HG02981 (cell line): ENCODE measurements around the gene TOP1.
"Not testable (repeated sequence)": the region's sequence is repeated elsewhere in the genome, so short reads cannot be mapped to it uniquely, and the experiment has no call there.

Experiments
- ATAC-seq: cut with Tn5 transposase; IDR thresholded peaks from one replicate; pipeline ENCODE4 v1.9.1; 2021; ENCODE audit warnings: mild to moderate bottlenecking, moderate library complexity; ENCODE audit not compliant: unreplicated experiment

TOP1 gene

GRCh38 chr20:41123631-41124030, 95.0 kb downstream of the TOP1 start:
- ATAC-seq = no peak

DNA sequence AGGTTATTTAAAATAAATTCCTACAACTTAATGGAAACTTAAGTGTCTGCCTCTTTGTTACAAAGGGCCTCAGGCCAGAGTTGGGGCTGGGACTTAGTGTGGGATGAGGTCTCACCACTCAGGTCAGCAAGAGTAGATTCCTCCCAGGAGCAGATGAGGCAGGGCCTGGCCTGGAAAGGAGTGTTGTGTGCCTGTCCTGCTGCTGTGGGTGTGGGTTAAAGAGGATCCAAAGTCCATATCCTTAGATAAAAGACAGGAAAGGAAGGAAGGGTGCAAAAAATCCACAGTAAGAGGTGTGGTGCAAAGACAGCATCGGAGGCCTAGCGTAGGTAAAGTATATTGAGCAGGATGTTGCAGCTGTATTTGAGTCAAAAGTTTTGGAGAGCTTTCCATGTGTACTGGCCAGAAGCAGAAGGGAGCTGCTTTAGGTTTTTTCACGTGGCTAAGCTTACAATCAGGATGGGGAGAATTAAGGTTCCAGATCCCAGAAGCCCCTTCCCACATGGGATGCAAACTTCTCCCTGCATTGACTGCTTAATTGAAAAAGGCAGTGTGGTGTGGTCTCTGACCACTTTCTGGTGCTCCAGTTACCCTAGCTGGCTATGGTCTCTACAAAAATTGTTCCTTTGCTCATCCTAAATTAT, 96.0 kb downstream of the TOP1 start:
- ATAC-seq = no peak

DNA sequence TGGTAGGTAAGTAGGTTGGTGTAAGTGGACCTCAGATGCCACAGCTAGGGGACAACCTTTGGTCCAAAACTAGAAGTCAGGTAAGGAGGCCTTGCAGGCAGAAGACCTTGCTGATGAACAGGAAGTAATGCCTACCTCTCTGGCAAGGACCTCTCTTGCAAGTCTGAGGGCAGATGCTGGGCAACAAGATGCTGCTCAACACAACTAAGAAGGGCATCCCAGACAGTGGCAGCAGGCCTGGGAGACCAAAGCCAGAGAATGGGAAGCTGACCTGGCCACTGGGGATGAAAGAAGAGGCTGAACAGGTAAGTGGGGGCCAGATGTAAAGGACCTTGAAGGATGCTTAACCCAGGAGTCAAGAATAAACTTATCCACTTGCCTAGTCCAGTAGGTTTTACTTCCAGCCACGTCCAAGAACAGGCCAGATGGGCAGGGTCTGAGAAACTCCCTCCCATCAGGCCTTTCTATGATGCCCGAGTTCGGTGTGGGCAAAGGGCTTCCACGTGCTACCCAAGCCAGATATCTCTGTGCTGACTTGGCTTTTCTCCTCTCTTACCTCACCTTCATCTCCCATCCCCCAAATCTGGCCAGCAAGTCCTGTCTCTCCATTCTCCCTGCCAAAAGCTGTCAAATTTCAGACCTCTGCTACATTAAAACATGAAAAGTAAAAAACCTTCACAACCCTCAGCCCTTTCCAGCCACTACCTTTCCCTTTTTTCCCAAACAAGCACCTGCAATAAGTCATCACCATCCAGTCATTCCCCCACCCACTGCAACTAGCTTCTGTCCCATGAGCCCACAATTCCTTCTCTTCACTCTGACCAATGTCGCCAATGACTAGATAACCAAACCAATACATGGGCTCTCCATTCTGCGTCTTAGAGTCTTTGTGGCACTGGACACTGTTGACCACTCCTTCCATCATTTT, 97.2 kb downstream of the TOP1 start:
- no peak for ATAC-seq

DNA sequence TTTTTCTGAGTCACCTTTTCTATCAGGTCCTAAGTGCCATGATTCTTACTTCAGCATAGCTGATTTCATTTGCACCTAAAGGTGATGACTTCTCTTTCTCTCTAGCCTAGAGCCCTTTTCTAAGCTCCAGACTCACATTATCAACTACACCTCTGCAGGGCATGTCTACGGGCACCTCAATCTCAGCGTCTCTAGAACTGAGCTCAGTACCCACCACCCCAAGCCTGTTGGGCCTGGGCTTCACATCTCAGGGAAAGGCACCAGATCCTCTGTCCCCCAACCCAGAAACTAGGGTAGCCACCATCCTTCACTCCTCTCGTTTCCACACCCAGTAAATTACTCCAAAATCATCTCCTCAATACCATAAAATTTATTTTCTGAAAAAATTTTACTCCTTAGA, 98.1 kb downstream of the TOP1 start:
- ATAC-seq = no peak

DNA sequence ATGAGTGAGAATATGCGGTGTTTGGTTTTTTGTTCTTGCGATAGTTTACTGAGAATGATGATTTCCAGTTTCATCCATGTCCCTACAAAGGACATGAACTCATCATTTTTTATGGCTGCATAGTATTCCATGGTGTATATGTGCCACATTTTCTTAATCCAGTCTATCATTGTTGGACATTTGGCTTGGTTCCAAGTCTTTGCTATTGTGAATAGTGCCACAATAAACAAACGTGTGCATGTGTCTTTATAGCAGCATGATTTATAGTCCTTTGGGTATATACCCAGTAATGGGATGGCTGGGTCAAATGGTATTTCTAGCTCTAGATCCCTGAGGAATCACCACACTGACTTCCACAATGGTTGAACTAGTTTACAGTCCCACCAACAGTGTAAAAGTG, 99.7 kb downstream of the TOP1 start:
- ATAC-seq = not testable (repeated sequence)

GRCh38 chr20:41131594-41132387, 103.2 kb downstream of the TOP1 start:
- no peak for ATAC-seq

- not testable (repeated sequence) for ATAC-seq
Observed at GRCh38 chr20:41132388-41132775, 103.8 kb downstream of the TOP1 start.

DNA sequence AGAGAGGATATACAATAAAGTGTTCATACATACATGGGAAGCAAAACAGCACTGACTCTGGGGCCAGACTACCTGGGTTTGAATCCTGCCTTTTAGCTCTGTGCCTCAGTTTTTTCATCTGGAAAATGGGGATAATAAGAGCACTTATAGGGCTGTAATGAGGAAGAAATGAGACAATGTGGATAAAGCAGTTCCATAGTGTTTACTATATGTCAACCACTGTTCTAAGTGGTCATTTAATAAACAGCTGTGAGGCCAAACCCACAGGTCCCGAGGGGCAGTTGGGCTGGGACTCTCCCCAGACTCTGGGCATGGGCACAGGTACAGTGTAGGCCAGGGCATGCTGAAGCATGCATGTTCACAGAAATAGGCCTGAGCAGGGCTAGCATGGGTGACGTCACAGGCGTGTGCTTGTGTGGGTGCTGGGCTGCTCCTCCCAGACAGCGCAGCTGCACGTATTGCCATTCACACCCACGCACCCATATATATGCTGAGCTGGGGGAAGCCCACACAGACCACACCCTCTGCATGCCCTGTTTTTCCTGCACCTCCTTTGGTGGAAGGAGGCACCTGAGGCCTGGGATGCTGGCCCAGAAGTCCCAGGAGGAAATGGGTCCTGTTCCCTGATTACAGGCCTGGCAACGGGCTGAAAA, 105.2 kb downstream of the TOP1 start:
- peak; percentile 22 for ATAC-seq

- ATAC-seq = no peak
Observed at GRCh38 chr20:41134362-41135186, 106.0 kb downstream of the TOP1 start.

- ATAC-seq = no peak
Observed at GRCh38 chr20:41135187-41135887, 106.7 kb downstream of the TOP1 start.

DNA sequence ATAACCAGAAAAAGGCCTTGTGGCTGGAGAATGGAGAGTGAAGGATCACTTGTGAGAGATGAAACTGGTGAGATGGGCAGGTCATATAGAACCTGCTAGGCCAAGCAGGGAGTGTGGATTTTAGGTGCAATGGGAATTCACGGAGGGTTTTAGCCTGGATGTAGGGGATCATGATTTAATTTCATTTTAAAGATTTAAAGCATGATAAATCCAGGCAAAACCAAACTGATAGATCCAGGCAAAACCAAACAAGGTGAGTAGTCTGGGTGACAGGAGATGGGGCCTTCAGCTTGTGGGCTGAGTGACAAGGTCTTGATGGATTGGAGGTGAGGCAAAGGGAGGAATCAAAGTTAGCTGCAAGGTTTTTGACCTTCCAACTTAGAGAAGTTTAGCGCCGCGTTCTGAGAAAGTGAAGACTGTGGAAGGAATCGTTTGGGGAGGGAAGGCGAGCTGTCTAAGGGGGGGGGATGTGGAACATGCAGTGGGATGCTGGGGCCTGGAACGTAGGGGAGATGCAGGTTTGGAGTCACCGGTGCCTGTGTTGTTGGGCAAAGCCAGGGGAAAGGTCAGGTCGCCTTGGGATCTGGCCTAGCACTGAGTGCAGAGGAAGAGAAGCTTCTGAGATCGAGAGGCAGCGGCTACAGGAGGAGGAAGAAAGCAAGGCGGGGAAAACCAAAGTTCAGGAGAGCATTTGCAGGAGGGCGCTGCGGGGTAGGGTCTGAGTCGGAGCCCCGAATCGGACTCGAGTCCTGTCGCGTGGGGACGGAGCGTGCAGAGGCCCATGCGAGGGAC, 107.5 kb downstream of the TOP1 start:
- no peak for ATAC-seq

DNA sequence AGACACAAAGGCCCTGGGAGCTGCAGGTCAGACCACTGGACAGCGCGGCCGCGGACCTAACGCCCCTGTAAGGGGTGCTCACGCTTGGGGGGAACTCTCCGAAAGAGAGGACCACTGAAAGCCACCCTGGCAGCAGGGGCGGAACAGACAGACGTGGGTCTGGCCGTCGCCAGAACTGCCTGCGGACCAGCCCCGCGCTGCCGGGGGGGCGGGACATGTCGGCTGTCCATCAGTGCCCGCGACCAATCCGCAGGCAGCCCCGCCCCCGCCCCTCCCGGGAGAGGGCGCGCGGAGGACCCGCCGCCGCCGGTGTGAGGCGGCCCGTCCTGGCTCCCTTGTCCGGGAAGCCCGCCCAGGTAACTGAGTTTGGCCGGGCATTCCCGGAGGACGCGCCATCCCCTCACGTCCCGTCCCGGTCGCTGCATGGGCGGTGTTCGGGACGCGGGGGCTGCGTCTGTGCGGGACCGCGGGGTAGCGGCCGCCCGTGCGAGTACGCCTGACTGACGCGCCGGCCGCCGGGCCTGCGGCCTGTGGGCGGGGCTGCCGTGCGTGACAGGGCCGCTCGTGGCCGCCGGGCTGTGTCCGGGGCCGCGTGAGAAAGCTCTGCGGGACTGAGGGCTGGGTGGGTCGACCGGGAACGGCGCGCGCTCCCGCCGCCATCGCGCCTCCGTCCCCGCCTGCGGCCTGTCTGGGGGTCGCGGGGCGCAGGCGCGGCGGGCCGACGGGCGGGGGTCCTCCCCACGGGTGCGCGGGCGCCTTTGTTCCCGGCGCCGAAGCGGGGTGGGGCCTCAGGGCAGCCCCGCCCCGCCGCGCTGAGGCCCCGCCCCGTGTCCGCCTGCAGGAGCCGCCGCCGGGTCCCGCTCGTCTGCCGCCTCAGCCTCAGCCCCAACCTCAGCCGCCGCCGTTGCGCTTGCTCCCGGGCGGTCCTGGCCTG, 108.3 kb downstream of the TOP1 start, which contains the start of gene PLCG1:
Gene PLCG1 (plus strand): TSS at position 864 of the 934 bp plus-strand sequence. CDS start 99 bp downstream, outside the sequence.
- peak; percentile 55 for ATAC-seq

DNA sequence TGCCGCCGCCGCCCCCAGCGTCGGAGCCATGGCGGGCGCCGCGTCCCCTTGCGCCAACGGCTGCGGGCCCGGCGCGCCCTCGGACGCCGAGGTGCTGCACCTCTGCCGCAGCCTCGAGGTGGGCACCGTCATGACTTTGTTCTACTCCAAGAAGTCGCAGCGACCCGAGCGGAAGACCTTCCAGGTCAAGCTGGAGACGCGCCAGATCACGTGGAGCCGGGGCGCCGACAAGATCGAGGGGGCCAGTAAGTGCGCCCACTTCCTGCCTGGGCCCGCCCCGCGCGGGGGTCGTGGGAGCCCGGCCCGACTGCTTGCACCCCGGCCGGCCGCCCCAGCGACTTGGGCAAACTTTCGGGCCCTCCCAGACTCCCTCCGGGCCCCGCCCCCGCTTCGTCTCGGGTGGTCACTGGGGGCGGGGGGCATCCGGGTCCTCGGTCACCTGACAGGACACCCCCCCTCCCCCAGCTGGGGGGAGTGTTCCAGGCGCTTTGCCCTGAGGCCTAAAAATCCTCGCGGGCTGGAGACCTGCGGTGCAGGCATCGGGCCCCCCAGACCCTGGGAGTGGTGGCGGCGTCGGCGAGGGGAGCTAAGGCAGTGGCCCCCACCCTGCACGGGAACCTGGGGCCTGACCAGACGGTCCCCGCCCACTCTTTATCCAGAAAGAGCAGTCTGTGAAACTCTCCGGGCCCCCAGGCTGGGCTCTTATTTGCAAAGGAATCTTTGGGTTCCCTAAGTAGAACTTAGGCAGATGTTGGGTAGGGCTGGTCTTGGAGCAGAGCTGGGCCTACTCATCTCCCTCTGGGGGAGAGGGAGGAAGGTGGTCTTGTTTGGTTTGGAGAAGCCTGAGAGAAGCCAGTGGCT, 109.2 kb downstream of the TOP1 start:
- ATAC-seq = peak; percentile 20

DNA sequence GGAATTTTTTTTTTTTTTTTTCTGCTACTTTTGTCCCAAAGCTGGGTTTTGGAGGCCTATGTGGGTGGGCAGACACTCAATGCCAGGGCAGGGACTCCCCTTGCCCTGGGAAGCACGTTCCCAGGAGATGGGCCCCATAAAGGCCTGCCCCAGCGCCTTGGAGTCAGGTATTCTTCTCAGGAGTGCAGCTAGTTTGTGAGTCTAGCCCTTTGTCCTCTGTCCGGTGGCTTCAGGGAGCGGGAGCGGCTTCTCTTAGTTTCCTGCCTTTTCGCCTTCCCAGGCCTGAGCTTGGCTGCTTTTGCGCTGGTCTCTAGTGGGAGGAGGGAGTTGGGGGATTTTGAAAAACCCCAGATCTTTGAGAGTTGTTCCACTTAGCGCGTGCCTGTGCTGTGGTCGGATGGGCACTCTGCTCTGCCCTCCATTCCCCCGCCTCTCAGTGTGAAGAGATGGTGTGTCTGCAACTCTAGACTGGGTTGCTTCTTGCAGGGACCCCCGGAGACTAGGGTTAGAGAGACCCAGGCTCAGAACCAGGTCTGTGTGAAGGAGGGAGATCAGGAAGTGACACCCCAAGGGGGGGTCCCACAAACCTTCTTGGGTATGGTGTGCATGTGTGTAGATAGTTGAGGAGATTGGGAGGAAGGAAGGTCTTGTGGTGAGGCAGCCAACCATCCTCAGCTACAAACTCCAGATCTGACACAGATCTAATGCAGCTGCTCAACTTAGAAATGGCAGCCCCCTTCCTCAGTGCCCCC, 110.0 kb downstream of the TOP1 start:
- ATAC-seq = no peak

DNA sequence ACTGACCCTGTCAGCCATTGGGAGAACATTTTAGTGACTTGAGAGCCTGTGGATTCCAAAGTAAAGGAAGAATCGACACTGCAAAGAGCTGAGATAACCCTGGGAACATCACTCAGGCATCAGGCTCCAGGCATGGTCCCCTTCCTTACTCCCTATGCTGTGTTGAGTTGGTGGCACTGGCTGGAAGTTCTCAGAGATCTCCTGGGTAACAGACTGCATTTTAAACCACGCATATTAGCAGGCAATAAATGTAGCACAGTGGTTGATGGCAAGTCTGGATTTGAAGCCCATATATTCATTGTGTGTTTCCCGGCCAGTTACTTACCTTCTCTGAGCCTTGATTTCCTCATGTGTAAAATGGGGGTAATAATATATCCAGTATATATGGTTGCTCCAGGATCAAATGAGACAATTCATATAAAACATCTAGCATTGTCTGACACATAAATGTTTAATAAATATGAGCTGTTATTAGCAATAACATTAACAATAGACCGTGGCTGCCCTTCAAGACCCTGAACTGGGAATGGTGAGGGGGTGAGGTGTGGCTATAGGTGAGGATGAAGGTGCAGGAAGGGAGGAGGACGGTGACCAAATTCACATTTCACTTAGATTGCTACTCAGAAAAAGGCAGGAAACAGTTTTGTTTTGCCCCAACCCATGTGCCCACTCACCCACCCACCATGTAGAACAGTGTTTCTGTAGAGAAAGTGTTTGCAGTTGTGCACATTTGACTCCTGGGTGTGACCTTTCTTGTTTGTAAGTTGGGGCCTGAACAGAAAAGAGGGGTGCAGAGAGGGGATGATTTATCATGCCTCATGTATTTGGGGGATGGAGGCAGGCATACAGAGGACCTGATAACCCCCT, 110.8 kb downstream of the TOP1 start:
- no peak for ATAC-seq
